ENCODE measurements around the gene SLC25A33.

- TF ChIP-seq CTCF (IDR thresholded peaks at IDR 0.05), result no peak
- TF ChIP-seq POLR2A (IDR thresholded peaks at IDR 0.05), result no peak
These were observed 60.5 kb downstream of the SLC25A33 start for GRCh38 chr1:9599741-9600140.

All from right lobe of liver (tissue), 4 donors.